Gastrocnemius medialis (tissue), 4 donors: ENCODE results near the gene MAGEA6. TPM values are rescaled to one million over a fixed set of nuclear protein-coding genes. Genes with fewer than 3 reads are reported as not detected.
"Not testable (repeated sequence)": the region's sequence is repeated elsewhere in the genome, so short reads cannot be mapped to it uniquely, and the experiment has no call there.

Source experiments
- ATAC-seq, 2 donors: fragments of 150-250 bp; one replicate each; pipeline ENCODE4 v1.9.1; 2016
- DNase-seq, 2 donors: peaks; one replicate each; pipeline ENCODE4 v3.0.0-alpha.2; 2019
- H3K27ac ChIP-seq, 4 donors: fragments of 200-600 bp; sonication (generic); 1 replicate in 1 of 4; 2 replicates in 3 of 4; pipeline ENCODE4 v1.5.1; 2016 to 2018; ENCODE audit warnings: mild to moderate bottlenecking in 2 of 4, moderate library complexity in 1 of 4
- H3K27me3 ChIP-seq, 3 donors: fragments of 200-600 bp; sonication (generic) in 2 of 3; 1 replicate in 1 of 3; 2 replicates in 2 of 3; pipeline versions ENCODE4 v1.5.1 to v1.6.0; 2016 to 2019; ENCODE audit warnings: mild to moderate bottlenecking in 1 of 3, moderate library complexity in 1 of 3
- H3K36me3 ChIP-seq, 2 donors: fragments of 200-600 bp; sonication (generic) in 1 of 2; one replicate each; pipeline ENCODE4 v1.5.1; 2017 to 2018
- H3K4me1 ChIP-seq, 2 donors: fragments of 200-600 bp; sonication (generic) in 1 of 2; one replicate each; pipeline ENCODE4 v1.5.1; 2016 to 2017; ENCODE audit warnings: mild to moderate bottlenecking in 2 of 2
- H3K4me3 ChIP-seq, 4 donors: fragments of 200-600 bp; sonication (generic) in 3 of 4; 1 replicate in 1 of 4; 2 replicates in 3 of 4; pipeline ENCODE4 v1.5.1; 2016 to 2019; ENCODE audit warnings: mild to moderate bottlenecking in 2 of 4
- H3K9me3 ChIP-seq, 3 donors: fragments of 200-600 bp; sonication (generic) in 2 of 3; 1 replicate in 1 of 3; 2 replicates in 2 of 3; pipeline ENCODE4 v1.5.1; 2016 to 2019
- POLR2A ChIP-seq, 2 donors: fragments of 450-650 bp; IDR thresholded peaks; one replicate each; pipeline ENCODE4 v1.6.1; 2017; ENCODE audit warnings: antibody characterized with exemption in 2 of 2, mild to moderate bottlenecking in 2 of 2, moderate library complexity in 2 of 2
- in situ Hi-C, 4 donors: fragments of 200-750 bp; cut with MboI; loops; one replicate each; pipeline versions ENCODE4 v1.15.0 to v1.8.0; 2017; ENCODE audit warnings: low sequenced_read_pairs in 4 of 4
- intact Hi-C: fragments of 100-400 bp; cut with DNase I; formaldehyde crosslinking; loops from one replicate; pipeline ENCODE4 v1.15.1; 2023; ENCODE audit warnings: low total_unique reads
- total RNA-seq, 4 donors: library from RNA; depleted of rRNA; stranded (reverse); fragments of >200 nt; gene quantifications; one replicate each; pipeline versions ENCODE4 v1.1.0 to v1.2.3, GENCODE V29; 2016
- TF ChIP-seq, protein P1 (sequence below), 5 experiments: fragments of 450-650 bp in 3 of 5; fragments of 200-600 bp in 2 of 5; sonication (generic) in 2 of 5; IDR thresholded peaks in 4 of 5; conservative IDR thresholded peaks in 1 of 5; 1 replicate in 4 of 5; 2 replicates in 1 of 5; pipeline ENCODE4 v1.5.1; 2016 to 2019; ENCODE audit warnings: antibody characterized with exemption in 5 of 5, mild to moderate bottlenecking in 3 of 5, moderate library complexity in 3 of 5

The MAGEA6 gene
- total RNA-seq, 4 donors from 2014 or later: not detected

DNA sequence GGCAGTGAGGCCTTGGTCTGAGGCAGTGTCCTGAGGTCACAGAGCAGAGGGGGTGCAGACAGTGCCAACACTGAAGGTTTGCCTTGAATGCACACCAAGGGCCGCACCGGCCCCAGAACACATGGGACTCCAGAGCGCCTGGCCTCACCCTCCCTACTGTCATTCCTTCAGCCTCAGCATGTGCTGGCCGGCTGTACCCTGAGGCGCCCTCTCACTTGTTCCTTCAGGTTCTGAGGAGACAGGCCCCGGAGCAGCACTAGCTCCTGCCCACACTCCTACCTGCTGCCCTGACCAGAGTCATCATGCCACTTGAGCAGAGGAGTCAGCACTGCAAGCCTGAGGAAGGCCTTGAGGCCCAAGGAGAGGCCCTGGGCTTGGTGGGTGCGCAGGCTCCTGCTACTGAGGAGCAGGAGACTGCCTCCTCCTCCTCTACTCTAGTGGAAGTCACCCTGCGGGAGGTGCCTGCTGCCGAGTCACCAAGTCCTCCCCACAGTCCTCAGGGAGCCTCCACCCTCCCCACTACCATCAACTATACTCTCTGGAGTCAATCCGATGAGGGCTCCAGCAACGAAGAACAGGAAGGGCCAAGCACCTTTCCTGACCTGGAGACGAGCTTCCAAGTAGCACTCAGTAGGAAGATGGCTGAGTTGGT is 33.5 kb downstream of the MAGEA6 start:
- no peaks in the 10 kb centered on the region for H3K4me1 ChIP-seq
- no peak overlapping the region for H3K27ac ChIP-seq
- no peaks in the 10 kb centered on the region for H3K27me3 ChIP-seq
- in situ Hi-C loops (no loop called here), intact Hi-C loops (no loop called here)
- no peaks in the 10 kb centered on the region for H3K9me3 ChIP-seq
- H3K4me3 ChIP-seq: no peak overlapping the region
- no peak for DNase-seq
- ATAC-seq: no peak
- TF ChIP-seq, protein P1, sequence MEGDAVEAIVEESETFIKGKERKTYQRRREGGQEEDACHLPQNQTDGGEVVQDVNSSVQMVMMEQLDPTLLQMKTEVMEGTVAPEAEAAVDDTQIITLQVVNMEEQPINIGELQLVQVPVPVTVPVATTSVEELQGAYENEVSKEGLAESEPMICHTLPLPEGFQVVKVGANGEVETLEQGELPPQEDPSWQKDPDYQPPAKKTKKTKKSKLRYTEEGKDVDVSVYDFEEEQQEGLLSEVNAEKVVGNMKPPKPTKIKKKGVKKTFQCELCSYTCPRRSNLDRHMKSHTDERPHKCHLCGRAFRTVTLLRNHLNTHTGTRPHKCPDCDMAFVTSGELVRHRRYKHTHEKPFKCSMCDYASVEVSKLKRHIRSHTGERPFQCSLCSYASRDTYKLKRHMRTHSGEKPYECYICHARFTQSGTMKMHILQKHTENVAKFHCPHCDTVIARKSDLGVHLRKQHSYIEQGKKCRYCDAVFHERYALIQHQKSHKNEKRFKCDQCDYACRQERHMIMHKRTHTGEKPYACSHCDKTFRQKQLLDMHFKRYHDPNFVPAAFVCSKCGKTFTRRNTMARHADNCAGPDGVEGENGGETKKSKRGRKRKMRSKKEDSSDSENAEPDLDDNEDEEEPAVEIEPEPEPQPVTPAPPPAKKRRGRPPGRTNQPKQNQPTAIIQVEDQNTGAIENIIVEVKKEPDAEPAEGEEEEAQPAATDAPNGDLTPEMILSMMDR (IDR thresholded peaks at IDR 0.05 in 4 of 5, conservative IDR thresholded peaks at IDR 0.05 in 1 of 5): no peak
- TF ChIP-seq POLR2A (IDR thresholded peaks at IDR 0.05): no peak
- H3K36me3 ChIP-seq: no peaks in the 10 kb centered on the region

DNA sequence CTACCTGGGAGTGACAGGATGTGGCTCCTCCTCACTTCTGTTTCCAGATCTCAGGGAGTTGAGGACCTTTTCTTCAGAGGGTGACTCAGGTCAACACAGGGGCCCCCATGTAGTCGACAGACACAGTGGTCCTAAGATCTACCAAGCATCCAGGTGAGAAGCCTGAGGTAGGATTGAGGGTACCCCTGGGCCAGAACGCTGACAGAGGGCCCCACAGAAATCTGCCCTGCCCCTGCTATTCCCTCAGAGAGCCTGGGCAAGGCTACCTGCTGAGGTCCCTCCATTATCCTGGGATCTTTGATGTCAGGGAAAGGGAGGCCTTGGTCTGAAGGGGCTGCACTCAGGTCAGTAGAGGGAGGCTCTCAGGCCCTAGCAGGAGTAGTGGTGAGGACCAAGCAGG is 34.4 kb downstream of the MAGEA6 start:
- DNase-seq: no peak
- TF ChIP-seq, protein P1 (IDR thresholded peaks at IDR 0.05 in 4 of 5, conservative IDR thresholded peaks at IDR 0.05 in 1 of 5): no peak
- TF ChIP-seq POLR2A (IDR thresholded peaks at IDR 0.05): no peak
- in situ Hi-C loops: no loop called here
- Histone ChIP-seq H3K27me3 (no peaks in the 10 kb centered on the region), H3K4me1 (no peaks in the 10 kb centered on the region), H3K27ac (no peak overlapping the region), H3K4me3 (no peak overlapping the region), H3K36me3 (no peaks in the 10 kb centered on the region), H3K9me3 (no peaks in the 10 kb centered on the region)
- intact Hi-C loops: no loop called here
- no peak for ATAC-seq

DNA sequence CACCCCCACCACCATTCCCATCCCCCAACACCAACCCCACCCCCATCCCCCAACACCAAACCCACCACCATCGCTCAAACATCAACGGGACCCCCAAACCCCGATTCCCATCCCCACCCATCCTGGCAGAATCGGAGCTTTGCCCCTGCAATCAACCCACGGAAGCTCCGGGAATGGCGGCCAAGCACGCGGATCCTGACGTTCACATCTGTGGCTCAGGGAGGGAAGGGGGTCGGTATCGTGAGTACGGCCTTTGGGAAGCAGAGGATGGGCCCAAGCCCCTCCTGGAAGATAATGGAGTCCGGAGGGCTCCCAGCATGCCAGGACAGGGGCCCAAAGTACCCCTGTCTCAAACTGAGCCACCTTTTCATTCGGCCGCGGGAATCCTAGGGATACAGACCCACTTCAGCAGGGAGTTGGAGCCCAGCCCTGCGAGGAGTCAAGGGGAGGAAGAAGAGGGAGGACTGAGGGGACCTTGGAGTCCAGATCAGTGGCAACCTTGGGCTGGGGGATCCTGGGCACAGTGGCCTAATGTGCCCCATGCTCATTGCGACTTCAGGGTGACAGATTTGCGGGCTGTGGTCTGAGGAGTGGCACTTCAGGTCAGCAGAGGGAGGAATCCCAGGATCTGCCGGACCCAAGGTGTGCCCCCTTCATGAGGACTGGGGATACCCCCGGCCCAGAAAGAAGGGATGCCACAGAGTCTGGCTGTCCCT is 35.2 kb downstream of the MAGEA6 start:
- H3K36me3 ChIP-seq, H3K4me3 ChIP-seq, H3K27me3 ChIP-seq, H3K27ac ChIP-seq, intact Hi-C loops, H3K9me3 ChIP-seq, H3K4me1 ChIP-seq, in situ Hi-C loops, DNase-seq, ATAC-seq: not testable (repeated sequence)

DNA sequence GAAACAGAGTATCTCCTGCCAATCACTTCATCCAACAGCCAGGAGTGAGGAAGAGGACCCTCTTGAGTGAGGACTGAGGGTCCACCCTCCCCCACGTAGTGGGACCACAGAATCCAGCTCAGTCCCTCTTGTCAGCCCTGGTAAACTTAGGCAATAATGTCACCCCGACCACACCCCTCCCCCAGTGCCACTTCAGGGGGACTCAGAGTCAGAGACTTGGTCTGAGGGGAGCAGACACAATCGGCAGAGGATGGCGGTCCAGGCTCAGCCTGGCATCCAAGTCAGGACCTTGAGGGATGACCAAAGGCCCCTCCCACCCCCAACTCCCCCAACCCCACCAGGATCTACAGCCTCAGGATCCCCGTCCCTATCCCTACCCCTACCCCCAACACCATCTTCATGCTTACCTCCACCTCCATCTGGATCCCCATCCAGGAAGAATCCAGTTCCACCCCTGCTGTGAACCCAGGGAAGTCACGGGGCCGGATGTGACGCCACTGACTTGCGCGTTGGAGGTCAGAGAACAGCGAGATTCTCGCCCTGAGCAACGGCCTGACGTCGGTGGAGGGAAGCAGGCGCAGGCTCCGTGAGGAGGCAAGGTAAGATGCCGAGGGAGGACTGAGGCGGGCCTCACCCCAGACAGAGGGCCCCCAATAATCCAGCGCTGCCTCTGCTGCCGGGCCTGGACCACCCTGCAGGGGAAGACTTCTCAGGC is 36.1 kb downstream of the MAGEA6 start, which contains the start of the genes CSAG1 and MAGEA12:
TSS of gene CSAG1 (minus strand) at position 461 of the 715 bp plus-strand sequence. CDS start 1,261 bp downstream, outside the sequence.
TSS of gene MAGEA12 (plus strand) at position 497 of the 715 bp plus-strand sequence. CDS start 2,405 bp downstream, outside the sequence.
- in situ Hi-C loops (no loop called here), intact Hi-C loops (no loop called here)
- ATAC-seq: no peak
- no peaks in the 10 kb centered on the region for H3K4me1 ChIP-seq
- no peak for DNase-seq
- no peaks in the 10 kb centered on the region for H3K9me3 ChIP-seq
- H3K27me3 ChIP-seq: no peaks in the 10 kb centered on the region
- no peaks in the 10 kb centered on the region for H3K36me3 ChIP-seq
- H3K4me3 ChIP-seq: no peak within 1 kb of the TSS
- no peak within 1 kb of the TSS for H3K27ac ChIP-seq
- no peak for TF ChIP-seq POLR2A (IDR thresholded peaks at IDR 0.05)
- TF ChIP-seq, protein P1 (IDR thresholded peaks at IDR 0.05 in 4 of 5, conservative IDR thresholded peaks at IDR 0.05 in 1 of 5): no peak

DNA sequence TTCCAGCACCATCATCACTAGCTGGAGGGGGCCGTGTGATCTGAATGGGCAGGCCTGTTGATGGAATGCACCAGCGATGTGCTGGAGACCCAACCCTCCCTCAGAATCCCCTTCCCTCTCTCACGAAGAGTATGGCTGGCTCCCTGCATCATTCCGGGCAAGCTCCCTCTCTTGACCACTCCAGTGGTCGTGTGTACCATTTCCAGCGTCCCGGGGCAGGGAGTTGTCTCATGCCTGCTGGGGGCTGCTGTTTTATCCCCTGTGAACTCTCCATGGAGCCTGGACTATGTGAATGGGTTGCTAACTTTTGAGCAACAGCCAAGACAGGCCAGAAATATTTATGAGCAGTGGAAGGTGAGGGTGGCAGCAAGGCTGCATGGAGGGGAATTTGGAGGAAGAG is 44.1 kb downstream of the MAGEA6 start:
- intact Hi-C loops (no loop called here), in situ Hi-C loops (no loop called here)
- TF ChIP-seq, protein P1 (IDR thresholded peaks at IDR 0.05 in 4 of 5, conservative IDR thresholded peaks at IDR 0.05 in 1 of 5): no peak
- no peak for TF ChIP-seq POLR2A (IDR thresholded peaks at IDR 0.05)
- no peak for ATAC-seq
- H3K4me3 ChIP-seq: no peak overlapping the region
- H3K27me3 ChIP-seq: no peaks in the 10 kb centered on the region
- no peak for DNase-seq
- H3K9me3 ChIP-seq: no peaks in the 10 kb centered on the region
- H3K36me3 ChIP-seq: no peaks in the 10 kb centered on the region
- no peaks in the 10 kb centered on the region for H3K4me1 ChIP-seq
- H3K27ac ChIP-seq: no peak overlapping the region
